D721Med (cell line): ENCODE measurements around the gene LRP2.

Experiments
- DNase-seq: peaks from one replicate; pipeline ENCODE4 v3.0.0; 2011; ENCODE audit warnings: low spot score; ENCODE audit not compliant: insufficient read length
- FAIRE-seq: peaks from 2 replicates; lab custom pipeline; 2011; peaks lifted over from hg19 to GRCh38; lab: Jason Lieb, UNC
- TF ChIP-seq, protein P1 (sequence below): IDR thresholded peaks from 2 replicates; pipeline ENCODE4 v1.5.1; 2012; ENCODE audit warnings: mild to moderate bottlenecking, control low read depth; ENCODE audit not compliant: insufficient read depth; ENCODE audit errors: missing control alignments

Gene LRP2

DNA sequence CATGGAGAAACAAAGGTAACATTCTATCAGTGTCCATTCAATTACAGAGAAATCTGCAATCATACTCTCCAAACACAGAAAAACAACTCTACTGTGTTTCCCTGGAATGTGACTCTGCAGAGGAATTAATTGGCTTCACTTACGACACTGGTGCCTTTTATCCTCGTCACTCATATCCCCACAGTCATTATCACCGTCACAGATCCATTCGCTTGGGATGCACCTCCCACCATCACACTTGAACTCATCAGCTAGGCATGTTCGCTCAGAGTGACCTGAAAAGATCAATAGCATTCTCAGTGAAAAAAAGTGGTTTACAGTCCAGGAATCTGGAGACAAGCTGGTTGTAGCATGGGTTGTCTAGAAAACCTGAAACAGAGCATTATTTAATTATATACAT is 168.7 kb downstream of the LRP2 start:
- FAIRE-seq (no peak), DNase-seq (no peak)
- TF ChIP-seq, protein P1, sequence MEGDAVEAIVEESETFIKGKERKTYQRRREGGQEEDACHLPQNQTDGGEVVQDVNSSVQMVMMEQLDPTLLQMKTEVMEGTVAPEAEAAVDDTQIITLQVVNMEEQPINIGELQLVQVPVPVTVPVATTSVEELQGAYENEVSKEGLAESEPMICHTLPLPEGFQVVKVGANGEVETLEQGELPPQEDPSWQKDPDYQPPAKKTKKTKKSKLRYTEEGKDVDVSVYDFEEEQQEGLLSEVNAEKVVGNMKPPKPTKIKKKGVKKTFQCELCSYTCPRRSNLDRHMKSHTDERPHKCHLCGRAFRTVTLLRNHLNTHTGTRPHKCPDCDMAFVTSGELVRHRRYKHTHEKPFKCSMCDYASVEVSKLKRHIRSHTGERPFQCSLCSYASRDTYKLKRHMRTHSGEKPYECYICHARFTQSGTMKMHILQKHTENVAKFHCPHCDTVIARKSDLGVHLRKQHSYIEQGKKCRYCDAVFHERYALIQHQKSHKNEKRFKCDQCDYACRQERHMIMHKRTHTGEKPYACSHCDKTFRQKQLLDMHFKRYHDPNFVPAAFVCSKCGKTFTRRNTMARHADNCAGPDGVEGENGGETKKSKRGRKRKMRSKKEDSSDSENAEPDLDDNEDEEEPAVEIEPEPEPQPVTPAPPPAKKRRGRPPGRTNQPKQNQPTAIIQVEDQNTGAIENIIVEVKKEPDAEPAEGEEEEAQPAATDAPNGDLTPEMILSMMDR: no peak

DNA sequence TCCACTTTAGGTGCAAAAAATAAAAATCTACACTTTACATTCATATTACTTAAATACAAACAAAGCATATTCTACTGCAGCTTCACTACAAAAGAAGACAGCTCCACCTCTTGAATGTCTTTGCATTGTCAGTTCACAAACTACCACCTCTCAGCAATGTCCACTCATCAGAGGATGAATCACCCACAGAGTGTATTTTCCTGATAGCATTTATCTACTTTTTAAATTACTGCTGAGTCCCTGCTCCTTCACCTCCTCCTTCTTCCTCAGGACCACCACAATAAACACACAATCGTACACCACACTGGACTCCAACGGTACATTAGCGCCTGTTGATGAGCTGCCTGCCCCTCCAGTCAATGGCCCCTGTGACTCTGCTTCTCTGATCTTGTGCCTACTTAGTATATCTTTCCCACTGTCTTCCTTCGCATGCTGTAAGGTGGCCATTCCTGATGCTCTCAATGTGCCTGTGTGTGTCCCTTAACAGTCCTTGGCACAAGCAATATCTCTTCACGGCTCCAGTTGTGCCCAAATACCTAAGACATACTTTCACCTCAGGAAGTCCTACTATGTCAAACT is 172.0 kb downstream of the LRP2 start:
- FAIRE-seq: no peak
- TF ChIP-seq, protein P1: no peak
- no peak for DNase-seq

DNA sequence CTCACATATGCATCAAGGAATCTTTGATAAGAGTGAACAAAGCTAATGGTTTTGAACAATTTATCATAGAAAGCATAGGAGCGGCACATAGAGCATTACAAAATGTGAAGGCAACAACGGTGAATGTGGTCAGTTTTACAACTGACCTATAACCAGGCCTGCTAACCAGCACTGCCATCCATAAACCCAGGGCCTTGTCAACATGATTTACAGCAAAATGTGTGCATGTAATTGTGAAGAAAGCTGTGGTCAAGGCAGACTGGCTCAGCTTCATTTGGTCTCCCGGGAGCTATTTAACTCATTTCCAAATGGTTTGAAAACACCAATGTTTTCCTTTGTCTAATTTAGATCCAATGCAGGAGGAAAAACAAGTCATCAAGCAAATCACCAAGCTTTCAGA is 173.2 kb downstream of the LRP2 start:
- DNase-seq (no peak), FAIRE-seq (no peak)
- TF ChIP-seq, protein P1: no peak

DNA sequence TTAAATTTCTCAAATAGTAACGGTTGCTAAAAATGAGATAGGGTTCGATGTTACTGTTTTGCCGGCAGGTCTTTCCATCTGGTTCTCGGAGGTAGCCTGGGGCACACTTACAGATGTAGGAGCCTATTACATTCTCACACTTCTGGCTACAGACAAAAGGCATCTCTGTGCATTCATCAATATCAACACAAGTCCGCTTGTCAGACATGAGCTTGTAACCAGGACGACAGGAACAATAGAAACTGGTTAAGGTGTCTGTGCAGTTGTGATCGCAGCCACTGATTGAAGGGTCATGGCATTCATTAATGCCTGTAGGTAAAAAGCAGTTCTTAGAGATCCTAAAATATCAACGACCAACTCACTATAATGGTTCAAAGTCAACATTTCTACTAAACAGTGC is 176.6 kb downstream of the LRP2 start:
- FAIRE-seq: no peak
- DNase-seq: no peak
- TF ChIP-seq, protein P1: no peak

DNA sequence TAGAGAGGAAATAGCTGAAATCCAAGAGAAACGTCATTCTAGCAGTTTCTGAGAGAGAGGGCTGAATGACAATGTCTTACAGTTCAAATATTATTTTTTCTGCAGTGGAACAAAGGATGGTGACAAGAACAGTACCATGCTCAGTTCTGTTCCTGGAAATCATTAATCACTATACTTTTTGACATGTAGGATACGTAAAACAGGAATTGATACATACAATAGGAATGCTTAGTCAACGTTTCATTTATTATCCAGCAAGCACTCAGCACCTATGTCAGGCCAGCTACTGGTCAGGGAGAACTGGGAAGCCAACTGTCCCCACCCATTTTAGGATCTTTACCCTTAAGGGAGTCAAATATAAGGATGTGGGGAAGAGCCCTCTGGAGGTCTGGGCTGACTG is 178.3 kb downstream of the LRP2 start:
- no peak for DNase-seq
- FAIRE-seq: no peak
- TF ChIP-seq, protein P1: no peak

DNA sequence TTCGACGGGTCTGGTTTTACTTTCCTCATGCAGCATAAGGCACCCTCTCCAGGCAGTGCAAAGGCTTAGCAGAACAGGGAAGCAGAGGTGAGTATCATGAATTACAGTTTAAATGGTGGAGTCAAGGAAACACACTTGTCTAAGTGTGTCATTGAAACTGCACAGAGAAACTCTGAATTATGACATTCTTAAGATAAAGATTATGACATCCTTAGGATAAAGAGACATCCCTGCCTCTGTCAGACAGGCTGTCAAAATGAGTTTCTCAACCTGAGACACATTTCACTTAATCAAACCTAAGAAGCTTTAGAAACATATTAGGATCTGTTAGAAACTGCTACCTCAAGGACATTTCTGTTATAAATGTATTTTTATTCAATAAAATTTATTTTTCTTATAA is 179.8 kb downstream of the LRP2 start:
- DNase-seq (no peak), FAIRE-seq (no peak)
- TF ChIP-seq, protein P1: no peak

DNA sequence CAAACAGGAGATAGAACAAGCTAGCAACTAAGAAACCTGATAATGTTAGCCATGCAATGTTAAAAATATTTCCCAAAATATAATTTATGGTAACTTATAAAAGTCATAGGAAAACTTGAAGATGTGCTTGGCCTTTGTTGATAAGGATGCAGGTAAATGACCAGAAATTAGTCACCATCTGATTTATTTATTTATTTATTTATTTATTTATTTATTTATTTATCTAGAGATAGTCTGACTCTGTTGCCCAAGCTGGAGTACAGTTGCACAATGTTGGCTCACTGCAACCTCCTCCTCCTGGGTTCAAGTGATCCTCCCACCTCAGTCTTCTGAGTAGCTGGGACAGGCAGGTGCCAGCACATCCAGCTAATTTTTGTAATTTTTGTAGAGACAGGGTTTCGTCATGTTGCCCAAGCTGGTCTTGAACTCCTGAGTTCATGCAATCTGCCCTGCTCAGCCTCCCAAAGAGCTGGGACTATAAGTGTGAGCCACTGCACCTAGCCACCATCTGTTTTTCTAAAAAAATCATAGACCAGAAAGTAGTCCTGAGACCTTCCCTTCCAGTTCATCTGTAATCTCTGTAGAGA is 183.4 kb downstream of the LRP2 start:
- TF ChIP-seq, protein P1: no peak
- DNase-seq (no peak), FAIRE-seq (no peak)
